GM18507 (cell line): ENCODE data around the gene THSD4.

Experiments used
- DNase-seq: peaks from one replicate; pipeline ENCODE4 v3.0.0; 2011; ENCODE audit warnings: low read depth; ENCODE audit not compliant: insufficient read length; ENCODE audit errors: extremely low spot score
- FAIRE-seq: peaks from 2 replicates; lab custom pipeline; 2011; peaks lifted over from hg19 to GRCh38; lab: Jason Lieb, UNC

Gene THSD4

GRCh38 chr15:71515375-71516186 lies 400.3 kb downstream of the THSD4 start:
- DNase-seq (no peak), FAIRE-seq (no peak)

GRCh38 chr15:71517751-71518150 lies 402.5 kb downstream of the THSD4 start:
- no peak for FAIRE-seq

DNA sequence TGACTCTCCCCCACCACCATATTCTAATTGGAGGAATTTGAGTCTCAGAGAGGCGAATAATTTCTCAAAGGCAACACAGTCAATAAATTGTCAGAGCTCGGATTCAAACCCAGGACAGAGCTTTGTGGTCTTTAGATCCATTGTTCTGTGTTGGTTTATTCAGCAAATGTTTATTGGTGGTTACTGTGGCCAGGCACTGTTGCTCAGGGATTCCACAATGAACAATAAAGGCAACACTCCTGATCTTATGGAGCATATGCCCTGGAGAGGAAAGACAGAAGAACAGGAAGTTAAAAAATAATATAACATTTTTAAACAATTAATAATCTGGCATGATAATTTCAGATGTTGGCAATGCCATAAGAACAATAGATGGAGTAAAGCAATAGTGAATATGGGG lies 403.4 kb downstream of the THSD4 start:
- DNase-seq (no peak), FAIRE-seq (no peak)

More at GRCh38 chr15:71517751-71518150, 402.5 kb downstream of the THSD4 start:
- DNase-seq: no peak

GRCh38 chr15:71526060-71526820 lies 411.0 kb downstream of the THSD4 start:
- FAIRE-seq (no peak), DNase-seq (no peak)

GRCh38 chr15:71529361-71529760 lies 414.1 kb downstream of the THSD4 start:
- no peak for DNase-seq
- no peak for FAIRE-seq

DNA sequence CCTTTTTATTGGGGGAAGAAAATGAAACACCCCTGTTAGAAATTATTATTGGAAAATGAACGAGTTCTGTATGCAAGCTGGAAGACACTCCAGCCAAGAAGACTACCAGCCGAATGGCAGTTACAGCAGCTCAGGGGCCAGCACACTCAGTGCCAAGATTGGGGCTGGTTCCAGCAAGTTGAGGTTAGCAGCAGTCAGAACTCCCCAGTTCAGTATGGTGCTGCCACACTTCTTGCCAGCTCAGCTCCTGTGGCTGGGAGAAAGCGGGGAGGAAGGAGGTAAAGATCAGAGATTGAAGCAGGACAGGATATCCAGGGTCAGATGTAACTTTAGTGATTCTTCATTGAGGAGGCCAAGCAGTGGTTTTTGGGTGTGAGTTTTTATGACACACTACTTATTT lies 414.8 kb downstream of the THSD4 start:
- FAIRE-seq (no peak), DNase-seq (no peak)

DNA sequence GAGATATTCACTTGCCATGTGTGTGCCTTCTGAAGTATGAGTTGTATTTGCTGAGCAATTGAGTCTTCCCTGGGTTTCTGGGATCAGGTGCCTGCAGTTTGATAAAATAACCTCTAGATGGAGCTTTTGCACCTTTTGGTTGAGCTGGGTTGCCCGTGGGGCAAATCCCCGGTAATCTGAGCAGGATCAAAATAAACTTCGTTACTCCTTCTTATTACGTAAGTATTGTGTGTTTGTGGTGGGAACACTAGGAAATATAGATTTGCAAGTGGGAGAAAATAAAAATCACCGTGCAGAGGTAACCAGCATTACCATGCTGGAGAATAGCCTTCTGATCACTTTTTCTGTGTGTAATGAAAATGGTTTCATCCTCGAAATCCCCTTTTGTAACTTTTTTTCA lies 417.7 kb downstream of the THSD4 start:
- DNase-seq: no peak
- no peak for FAIRE-seq

DNA sequence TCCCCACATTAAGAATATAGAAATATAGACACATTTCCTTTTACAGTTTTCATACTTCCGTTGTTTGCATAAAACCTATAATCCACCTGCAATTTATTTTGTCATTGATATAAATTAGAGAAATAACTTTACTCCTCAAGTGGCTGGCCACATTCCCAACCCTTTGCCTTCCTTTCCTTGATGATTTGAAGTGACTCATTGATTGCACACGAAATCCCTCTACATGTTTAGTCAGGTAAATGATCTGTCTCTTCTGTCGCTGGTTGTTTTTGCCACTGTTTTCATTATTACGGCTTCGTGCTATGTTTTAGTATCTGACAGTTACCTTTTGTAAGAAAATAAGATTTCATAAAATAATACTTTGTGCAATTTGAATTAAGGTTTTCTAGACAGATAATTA lies 422.9 kb downstream of the THSD4 start:
- no peak for FAIRE-seq

DNA sequence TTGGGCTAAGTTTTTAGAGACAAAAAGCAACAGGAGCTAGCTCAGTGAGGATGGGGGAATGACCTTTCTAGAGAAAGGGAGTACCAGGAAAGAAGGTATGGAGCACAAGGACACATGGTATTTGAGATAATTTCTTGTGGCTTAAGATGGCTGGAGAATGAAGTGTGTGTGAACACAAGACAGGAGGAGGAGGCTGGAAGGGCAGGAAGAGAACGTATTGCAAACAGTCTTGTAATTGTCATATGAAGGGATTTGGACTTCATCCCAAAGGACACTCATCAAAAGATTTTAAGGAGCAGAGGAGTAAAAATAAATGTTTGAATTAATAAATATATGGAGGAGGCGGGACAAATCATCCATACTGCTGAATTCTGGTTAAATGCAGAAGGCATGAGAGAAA lies 426.5 kb downstream of the THSD4 start:
- DNase-seq (no peak), FAIRE-seq (no peak)

More for the DNA sequence above, 422.9 kb downstream of the THSD4 start:
- no peak for DNase-seq

GRCh38 chr15:71542836-71543235 lies 427.6 kb downstream of the THSD4 start:
- FAIRE-seq (no peak), DNase-seq (no peak)

DNA sequence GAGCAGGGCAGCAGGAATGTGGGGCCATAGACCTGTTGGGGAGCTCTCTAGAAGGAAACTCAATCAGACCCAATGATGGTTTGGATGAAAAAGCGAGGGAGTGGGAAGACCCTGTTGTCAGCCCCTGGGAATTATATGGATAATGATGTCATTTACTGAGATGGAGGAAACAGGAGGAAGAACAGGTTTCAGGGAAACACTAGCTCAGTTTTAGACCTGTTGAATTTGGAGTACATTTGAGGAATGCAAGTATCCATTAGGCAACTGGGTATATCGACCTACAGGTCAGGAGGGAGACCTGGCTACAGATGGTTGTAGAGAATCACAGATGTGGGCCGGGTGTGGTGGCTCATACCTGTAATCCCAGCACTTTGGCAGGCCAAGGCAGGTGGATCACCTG lies 428.1 kb downstream of the THSD4 start:
- FAIRE-seq (no peak), DNase-seq (no peak)

DNA sequence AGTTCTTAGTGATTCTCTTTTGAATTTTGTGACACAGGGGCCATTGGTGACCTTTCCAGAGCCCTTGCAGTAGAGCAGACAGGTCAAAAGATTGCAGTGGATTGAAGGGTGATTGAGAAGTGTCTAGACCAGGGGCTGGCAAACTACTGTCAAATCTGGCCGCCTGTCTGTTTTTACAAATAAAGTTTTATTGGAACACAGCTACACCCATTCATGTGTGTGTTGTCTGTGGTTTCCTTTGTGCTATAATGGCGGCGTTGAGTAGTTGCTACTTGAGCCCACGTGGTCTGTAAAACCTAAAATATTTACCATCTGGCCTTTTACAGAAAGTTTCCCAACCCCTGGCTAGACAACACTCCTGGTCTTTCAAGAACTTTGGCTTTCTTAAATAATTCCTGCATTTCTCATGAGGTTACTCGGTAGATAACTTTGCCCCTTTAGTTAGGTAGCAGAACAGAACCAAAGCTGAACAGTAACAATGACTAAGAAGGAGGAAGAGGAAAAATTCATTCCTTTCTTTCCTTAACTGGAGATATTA lies 430.0 kb downstream of the THSD4 start:
- FAIRE-seq: no peak
- DNase-seq: no peak

- no peak for FAIRE-seq
- no peak for DNase-seq
These were observed 430.7 kb downstream of the THSD4 start for GRCh38 chr15:71545923-71546322.

GRCh38 chr15:71547011-71547410 lies 431.7 kb downstream of the THSD4 start:
- FAIRE-seq (no peak), DNase-seq (no peak)

DNA sequence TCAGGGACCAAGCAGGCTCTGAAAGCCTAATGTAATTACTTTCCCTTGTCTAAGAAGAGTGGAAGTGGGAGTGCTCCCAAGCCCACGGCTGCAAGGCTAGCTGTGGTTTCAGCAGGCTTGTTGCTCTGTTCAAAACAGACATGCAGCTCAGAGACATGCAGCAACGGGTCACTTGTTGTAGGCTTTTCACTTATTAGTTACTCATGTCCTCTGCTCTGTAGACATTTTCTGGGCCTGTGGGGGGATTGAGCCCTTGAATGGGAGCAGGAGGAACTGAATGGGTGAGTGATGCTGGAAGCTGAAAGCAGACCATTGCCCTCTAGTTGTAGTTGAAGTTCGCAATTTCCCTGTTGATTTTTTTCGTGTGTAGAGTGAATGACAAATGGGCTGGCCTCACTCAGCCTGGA lies 433.1 kb downstream of the THSD4 start:
- DNase-seq: no peak
- no peak for FAIRE-seq

DNA sequence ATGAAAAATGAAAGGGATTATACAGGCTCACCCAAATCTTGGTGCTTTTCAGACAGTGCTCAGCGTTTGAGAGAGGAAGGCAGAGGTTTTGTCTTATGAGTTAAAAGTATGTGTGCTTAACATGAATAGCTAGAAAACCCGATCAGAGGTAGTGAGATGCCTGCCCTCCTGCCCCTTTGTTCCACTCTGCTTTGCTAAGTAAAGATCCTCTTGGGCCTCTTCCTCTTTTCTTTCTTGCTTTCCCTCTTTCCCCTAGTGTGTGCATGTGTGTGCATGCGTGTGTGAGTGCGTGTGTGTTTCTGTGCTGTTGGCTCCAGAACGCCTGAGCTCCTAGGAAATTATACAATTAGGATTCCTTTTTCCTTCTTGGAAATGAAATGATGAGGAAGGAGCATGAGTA lies 433.8 kb downstream of the THSD4 start:
- no peak for FAIRE-seq

GRCh38 chr15:71549697-71550096 lies 434.4 kb downstream of the THSD4 start:
- DNase-seq: no peak
- FAIRE-seq: no peak

More for the DNA sequence above, 433.8 kb downstream of the THSD4 start:
- no peak for DNase-seq

GRCh38 chr15:71551566-71551965 lies 436.3 kb downstream of the THSD4 start:
- DNase-seq: no peak
- FAIRE-seq: no peak

- no peak for FAIRE-seq
These were observed 443.8 kb downstream of the THSD4 start for GRCh38 chr15:71559098-71559497.

DNA sequence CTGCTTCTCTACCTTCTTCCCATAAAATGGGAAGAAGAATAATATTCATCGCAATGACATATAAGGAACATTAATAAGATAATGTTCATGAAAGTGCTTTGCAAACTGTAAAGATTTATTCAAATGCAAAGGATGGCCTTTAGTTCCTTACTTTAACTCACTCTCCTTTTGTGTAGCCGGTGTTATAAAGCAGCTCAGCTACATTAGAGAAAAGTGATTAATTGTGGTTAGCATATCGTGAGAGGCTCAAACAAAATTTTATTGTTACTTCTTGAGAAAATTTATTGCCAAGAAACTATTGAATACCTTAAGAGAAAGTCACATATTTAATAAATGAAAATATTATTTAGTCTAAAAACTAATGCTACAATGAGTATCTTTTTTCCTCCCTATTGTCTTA lies 444.3 kb downstream of the THSD4 start:
- no peak for DNase-seq
- no peak for FAIRE-seq

More at GRCh38 chr15:71559098-71559497, 443.8 kb downstream of the THSD4 start:
- no peak for DNase-seq

GRCh38 chr15:71562251-71562650 lies 447.0 kb downstream of the THSD4 start:
- DNase-seq (no peak), FAIRE-seq (no peak)
